Nephron (organoid): ENCODE results near the gene ARHGAP26.
A peak's percentile ranks its signal among the peaks of the same experiment; 100 is the strongest.

Experiments
- H3K27ac Mint-ChIP-seq, 3 experiments: 2 replicates each; pipeline ENCODE4 v1.8.0; 2020; ENCODE audit warnings: mixed read lengths in 3 of 3, mild to moderate bottlenecking in 2 of 3, moderate library complexity in 1 of 3
- H3K27me3 Mint-ChIP-seq: 2 replicates; pipeline ENCODE4 v1.8.0; 2021; ENCODE audit warnings: low read depth, mild to moderate bottlenecking, moderate library complexity, mixed read lengths
- H3K36me3 Mint-ChIP-seq: 2 replicates; pipeline ENCODE4 v1.8.0; 2020; ENCODE audit warnings: low read depth, mixed read lengths
- H3K4me1 Mint-ChIP-seq: 2 replicates; pipeline ENCODE4 v1.8.0; 2020; ENCODE audit warnings: mixed read lengths
- H3K4me3 Mint-ChIP-seq, 3 experiments: 2 replicates each; pipeline ENCODE4 v1.8.0; 2020; ENCODE audit warnings: mild to moderate bottlenecking in 3 of 3, mixed read lengths in 3 of 3, moderate library complexity in 2 of 3
- H3K9me3 Mint-ChIP-seq: 2 replicates; pipeline ENCODE4 v1.8.0; 2020; ENCODE audit warnings: mixed read lengths
- CTCF ChIP-seq, 3 experiments: fragments of 200-600 bp; sonication (generic); IDR thresholded peaks; one replicate each; pipeline ENCODE4 v1.5.0; 2021; ENCODE audit warnings: antibody characterized with exemption in 3 of 3; ENCODE audit not compliant: unreplicated experiment in 3 of 3

The ARHGAP26 gene

GRCh38 chr5:143226872-143227271 lies 456.7 kb downstream of the ARHGAP26 start:
- Mint-ChIP-seq H3K4me3 (no peak overlapping the region), H3K9me3 (no peaks in the 10 kb centered on the region), H3K4me1 (peaks cover 19% of the 10 kb centered on the region)

DNA sequence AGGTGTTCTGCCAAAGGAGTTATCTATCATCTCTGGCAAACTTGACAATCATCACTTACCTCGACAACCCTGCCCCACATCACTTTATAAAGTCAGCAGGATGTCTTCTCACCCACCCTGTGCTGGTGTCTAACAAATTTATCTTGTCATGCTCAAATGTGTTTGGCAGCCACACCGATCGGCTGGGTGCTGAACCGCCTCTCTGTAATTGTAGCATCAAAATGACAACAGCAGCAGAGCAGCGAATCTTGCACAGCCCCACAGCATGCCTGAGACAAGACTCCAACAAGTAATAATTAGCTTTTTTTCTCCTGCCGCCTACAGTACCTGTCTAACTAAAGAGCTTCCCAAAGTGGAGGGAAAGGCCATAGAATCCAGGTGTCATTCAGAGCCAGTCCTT lies 457.1 kb downstream of the ARHGAP26 start:
- Mint-ChIP-seq H3K4me1 (peaks cover 15% of the 10 kb centered on the region), H3K4me3 (no peak overlapping the region), H3K27ac (no peak overlapping the region), H3K27me3 (peaks cover 3% of the 10 kb centered on the region), H3K36me3 (no peaks in the 10 kb centered on the region), H3K9me3 (no peaks in the 10 kb centered on the region)
- no peak for TF ChIP-seq CTCF (IDR thresholded peaks at IDR 0.05; ENCODE audit: unreplicated experiment in 3 of 3)

More at GRCh38 chr5:143226872-143227271, 456.7 kb downstream of the ARHGAP26 start:
- H3K27me3 Mint-ChIP-seq, result peaks cover 3% of the 10 kb centered on the region
- H3K36me3 Mint-ChIP-seq, result no peaks in the 10 kb centered on the region
- TF ChIP-seq CTCF (IDR thresholded peaks at IDR 0.05; ENCODE audit: unreplicated experiment in 3 of 3), result no peak
- H3K27ac Mint-ChIP-seq, result no peak overlapping the region

DNA sequence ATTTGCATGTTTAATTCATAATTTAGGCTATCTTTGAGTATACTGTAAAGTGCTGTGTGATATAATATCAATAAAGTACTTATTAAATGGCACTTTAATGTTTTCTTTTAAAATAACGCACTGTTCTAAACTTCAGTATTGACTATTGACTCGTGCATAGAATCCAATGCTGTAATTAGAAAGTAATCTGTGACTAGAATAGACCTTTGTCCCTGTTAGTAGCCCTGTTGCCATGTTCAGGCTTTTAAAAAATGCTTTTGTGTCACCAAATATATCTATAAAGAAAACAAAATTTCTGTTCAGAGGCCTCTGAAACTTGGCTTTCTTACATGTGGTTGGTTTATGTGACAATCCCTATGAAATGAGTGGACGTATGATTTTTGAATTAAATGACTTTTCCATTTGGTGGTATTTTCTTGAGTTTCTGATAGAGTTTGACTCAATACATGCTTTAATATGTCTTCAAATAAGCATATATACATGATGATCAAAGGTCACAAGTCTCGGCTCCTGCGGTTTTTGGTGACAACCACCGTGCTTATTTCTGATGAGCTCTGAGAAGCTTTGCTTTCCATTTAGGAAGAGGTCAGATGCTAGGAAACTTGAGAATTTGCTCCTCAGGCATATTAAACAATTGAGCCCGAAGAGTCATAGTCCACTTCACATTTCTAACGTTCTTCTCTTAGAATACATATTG lies 458.6 kb downstream of the ARHGAP26 start:
- no peaks in the 10 kb centered on the region for H3K36me3 Mint-ChIP-seq
- no peak for TF ChIP-seq CTCF (IDR thresholded peaks at IDR 0.05; ENCODE audit: unreplicated experiment in 3 of 3)
- peaks cover 17% of the 10 kb centered on the region for H3K4me1 Mint-ChIP-seq
- H3K27ac Mint-ChIP-seq, result peak overlapping the region in 1 of 3 experiments; percentile 96
- no peaks in the 10 kb centered on the region for H3K9me3 Mint-ChIP-seq
- no peak overlapping the region for H3K4me3 Mint-ChIP-seq
- H3K27me3 Mint-ChIP-seq, result peaks cover 6% of the 10 kb centered on the region

DNA sequence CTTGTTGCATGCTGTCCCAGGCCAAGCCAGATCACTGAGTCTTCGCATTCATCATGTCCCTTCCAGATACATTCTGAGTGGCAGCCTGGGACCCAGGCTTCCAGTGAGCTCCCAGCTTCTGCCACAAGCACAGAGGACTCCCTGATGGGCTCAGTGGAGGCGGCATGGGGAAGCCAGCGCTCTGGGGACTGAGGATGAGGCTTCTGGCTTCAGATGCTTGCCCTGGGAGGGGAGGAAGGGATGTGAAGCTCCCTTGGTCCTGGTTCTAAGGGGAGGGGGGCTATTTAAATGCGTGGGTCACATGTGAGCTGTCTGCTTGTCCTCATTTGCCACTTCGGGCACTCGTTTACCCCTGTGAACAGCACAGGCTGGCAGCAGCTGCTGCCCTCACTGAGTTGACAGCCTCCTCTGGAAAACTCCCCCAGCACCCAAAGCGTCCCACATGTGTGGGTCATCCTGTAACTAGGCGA lies 459.3 kb downstream of the ARHGAP26 start:
- no peak overlapping the region for H3K4me3 Mint-ChIP-seq

DNA sequence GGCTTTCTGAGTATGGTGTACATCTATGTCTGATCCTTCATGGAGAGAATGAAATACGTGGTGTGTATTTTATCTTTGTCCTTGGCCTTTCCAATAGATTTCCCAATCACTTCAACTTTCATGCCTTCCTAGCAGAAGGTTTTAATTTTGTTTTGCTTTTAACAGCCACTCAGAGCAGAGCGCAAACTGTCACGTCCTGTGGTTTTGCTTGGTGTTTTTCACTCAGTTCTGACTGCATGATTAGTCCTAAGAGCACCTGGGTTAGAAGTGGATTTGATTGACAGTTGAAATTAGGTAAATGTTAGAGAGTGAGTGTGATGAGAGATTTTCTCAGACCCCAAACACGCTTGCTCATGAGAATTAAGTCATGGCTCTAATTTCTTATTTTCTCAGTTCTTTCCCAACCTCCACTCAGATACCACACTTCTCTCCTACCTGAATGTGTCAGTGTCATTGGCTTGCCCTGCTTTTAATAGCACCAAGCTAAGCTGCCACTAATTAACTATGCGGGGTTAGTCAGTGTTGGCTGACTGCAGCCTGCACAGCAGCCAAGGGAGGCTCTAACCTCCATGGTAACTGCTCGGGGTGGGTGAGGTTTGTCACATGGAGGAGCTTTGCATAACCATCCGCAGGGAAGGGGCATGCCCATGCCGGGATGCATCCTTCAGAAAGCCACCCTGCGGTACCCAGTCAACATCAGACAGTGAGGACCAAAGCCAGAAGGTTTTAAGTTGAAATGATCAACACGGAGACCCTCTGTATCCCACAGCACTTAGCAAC lies 459.9 kb downstream of the ARHGAP26 start:
- no peak overlapping the region for H3K4me3 Mint-ChIP-seq
- H3K27me3 Mint-ChIP-seq, result peaks cover 6% of the 10 kb centered on the region
- no peaks in the 10 kb centered on the region for H3K36me3 Mint-ChIP-seq
- peak overlapping the region in 2 of 3 experiments; percentile 77 to 96 for H3K27ac Mint-ChIP-seq
- H3K4me1 Mint-ChIP-seq, result peaks cover 17% of the 10 kb centered on the region
- no peak for TF ChIP-seq CTCF (IDR thresholded peaks at IDR 0.05; ENCODE audit: unreplicated experiment in 3 of 3)
- H3K9me3 Mint-ChIP-seq, result no peaks in the 10 kb centered on the region

More for the DNA sequence above, 459.3 kb downstream of the ARHGAP26 start:
- Mint-ChIP-seq H3K27ac (peak overlapping the region in 2 of 3 experiments; percentile 77 to 96), H3K4me1 (peaks cover 17% of the 10 kb centered on the region), H3K9me3 (no peaks in the 10 kb centered on the region), H3K27me3 (peaks cover 6% of the 10 kb centered on the region), H3K36me3 (no peaks in the 10 kb centered on the region)
- no peak for TF ChIP-seq CTCF (IDR thresholded peaks at IDR 0.05; ENCODE audit: unreplicated experiment in 3 of 3)
